Type B pancreatic cell (in vitro differentiated cells): ENCODE results near the gene CCDC183. TPM values are rescaled to one million over a fixed set of nuclear protein-coding genes. Genes with fewer than 3 reads are reported as not detected.
"Not testable (repeated sequence)": the region's sequence is repeated elsewhere in the genome, so short reads cannot be mapped to it uniquely, and the experiment has no call there.

Experiments used
- DNase-seq: peaks from one replicate; pipeline ENCODE4 v3.0.0; 2021; ENCODE audit warnings: mixed read lengths; ENCODE audit not compliant: unreplicated experiment; ENCODE audit errors: extremely low spot score
- H3K27ac Mint-ChIP-seq: 2 replicates; pipeline ENCODE4 v1.8.0; 2021; ENCODE audit warnings: mild to moderate bottlenecking, mixed read lengths
- H3K27me3 Mint-ChIP-seq: 2 replicates; pipeline ENCODE4 v1.8.0; 2021; ENCODE audit warnings: mixed read lengths
- H3K36me3 Mint-ChIP-seq: 2 replicates; pipeline ENCODE4 v1.8.0; 2021; ENCODE audit warnings: mixed read lengths
- H3K4me1 Mint-ChIP-seq: one replicate; pipeline ENCODE4 v1.8.0; 2021; ENCODE audit warnings: mixed read lengths; ENCODE audit not compliant: unreplicated experiment
- H3K4me3 Mint-ChIP-seq: 2 replicates; pipeline ENCODE4 v1.8.0; 2021; ENCODE audit warnings: mild to moderate bottlenecking, mixed read lengths
- H3K9me3 Mint-ChIP-seq: 2 replicates; pipeline ENCODE4 v1.8.0; 2021; ENCODE audit warnings: mixed read lengths
- CTCF ChIP-seq: fragments of 200-600 bp; sonication (generic); conservative IDR thresholded peaks from 2 replicates; pipeline ENCODE4 v1.5.0; 2021; ENCODE audit warnings: antibody characterized with exemption, mild to moderate bottlenecking
- total RNA-seq: library from RNA; stranded (reverse); gene quantifications from 2 replicates; pipeline ENCODE4 v1.2.1, GENCODE V29; 2021; ENCODE audit warnings: low replicate concordance

The CCDC183 gene
- total RNA-seq, 1 donor from 2014 or later, result 2.9 TPM

- Mint-ChIP-seq H3K27me3 (no peaks in the 10 kb centered on the region), H3K9me3 (no peaks in the 10 kb centered on the region), H3K36me3 (no peaks in the 10 kb centered on the region), H3K4me1 (no peaks in the 10 kb centered on the region), H3K4me3 (no peak overlapping the region), H3K27ac (no peak overlapping the region)
- no peak for TF ChIP-seq CTCF
- DNase-seq, result no peak
These were observed 35.0 kb downstream of the CCDC183 start for GRCh38 chr9:136831002-136831719.

- Mint-ChIP-seq H3K27me3 (no peaks in the 10 kb centered on the region), H3K4me1 (no peaks in the 10 kb centered on the region)
- TF ChIP-seq CTCF, result no peak
These were observed 35.6 kb downstream of the CCDC183 start for GRCh38 chr9:136831720-136832104.

GRCh38 chr9:136832581-136832980, 36.4 kb downstream of the CCDC183 start:
- H3K36me3 Mint-ChIP-seq, result no peaks in the 10 kb centered on the region

More at GRCh38 chr9:136831720-136832104, 35.6 kb downstream of the CCDC183 start:
- Mint-ChIP-seq H3K9me3 (no peaks in the 10 kb centered on the region), H3K27ac (no peak overlapping the region), H3K4me3 (no peak overlapping the region), H3K36me3 (no peaks in the 10 kb centered on the region)
- no peak for DNase-seq

GRCh38 chr9:136833381-136834048, 37.4 kb downstream of the CCDC183 start:
- not testable (repeated sequence) for H3K9me3 Mint-ChIP-seq, H3K4me1 Mint-ChIP-seq, H3K4me3 Mint-ChIP-seq, H3K36me3 Mint-ChIP-seq, H3K27me3 Mint-ChIP-seq, DNase-seq
- H3K27ac Mint-ChIP-seq, result peak overlapping the region; percentile 39

More at GRCh38 chr9:136832581-136832980, 36.4 kb downstream of the CCDC183 start:
- no peaks in the 10 kb centered on the region for H3K27me3 Mint-ChIP-seq
- no peak for TF ChIP-seq CTCF
- no peak for DNase-seq
- H3K27ac Mint-ChIP-seq, result no peak overlapping the region
- H3K9me3 Mint-ChIP-seq, result no peaks in the 10 kb centered on the region
- no peaks in the 10 kb centered on the region for H3K4me1 Mint-ChIP-seq
- no peak overlapping the region for H3K4me3 Mint-ChIP-seq

- Mint-ChIP-seq H3K4me3 (no peak overlapping the region), H3K36me3 (no peaks in the 10 kb centered on the region), H3K27me3 (no peaks in the 10 kb centered on the region), H3K4me1 (peaks cover 6% of the 10 kb centered on the region), H3K27ac (no peak overlapping the region), H3K9me3 (no peaks in the 10 kb centered on the region)
- TF ChIP-seq CTCF, result no peak
- DNase-seq, result no peak
These were observed 39.2 kb downstream of the CCDC183 start for GRCh38 chr9:136835162-136835931.
